22Rv1 (cell line): ENCODE data around the gene TENT5C.

Source experiments
- ZFX ChIP-seq: fragments of 450-650 bp; IDR thresholded peaks from 2 replicates; pipeline ENCODE4 v1.6.1; 2017; ENCODE audit warnings: antibody characterized with exemption, borderline replicate concordance
- TF ChIP-seq, protein P1 (sequence below): fragments of 450-650 bp; IDR thresholded peaks from 2 replicates; pipeline ENCODE4 v1.5.1; 2017; ENCODE audit warnings: mild to moderate bottlenecking

DNA sequence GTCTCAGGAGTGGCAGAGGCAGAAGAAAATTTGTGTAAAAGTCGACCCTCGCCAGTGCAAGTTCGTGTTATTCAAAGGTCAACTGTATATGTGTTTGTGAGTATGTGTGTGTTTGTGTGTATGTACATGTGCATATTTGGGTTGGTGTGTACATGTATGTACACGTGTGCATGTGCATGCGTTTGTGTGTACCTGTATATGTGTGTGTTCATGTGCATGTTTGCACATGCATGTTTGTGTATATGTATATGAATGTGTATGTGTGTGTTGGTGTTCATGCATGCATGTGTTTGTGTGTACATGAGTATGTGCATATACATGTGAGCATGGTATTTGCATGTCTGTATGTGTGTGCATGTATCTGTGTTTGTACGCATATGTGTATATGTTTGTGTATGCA, 21.7 kb upstream of the TENT5C start:
- TF ChIP-seq, protein P1, sequence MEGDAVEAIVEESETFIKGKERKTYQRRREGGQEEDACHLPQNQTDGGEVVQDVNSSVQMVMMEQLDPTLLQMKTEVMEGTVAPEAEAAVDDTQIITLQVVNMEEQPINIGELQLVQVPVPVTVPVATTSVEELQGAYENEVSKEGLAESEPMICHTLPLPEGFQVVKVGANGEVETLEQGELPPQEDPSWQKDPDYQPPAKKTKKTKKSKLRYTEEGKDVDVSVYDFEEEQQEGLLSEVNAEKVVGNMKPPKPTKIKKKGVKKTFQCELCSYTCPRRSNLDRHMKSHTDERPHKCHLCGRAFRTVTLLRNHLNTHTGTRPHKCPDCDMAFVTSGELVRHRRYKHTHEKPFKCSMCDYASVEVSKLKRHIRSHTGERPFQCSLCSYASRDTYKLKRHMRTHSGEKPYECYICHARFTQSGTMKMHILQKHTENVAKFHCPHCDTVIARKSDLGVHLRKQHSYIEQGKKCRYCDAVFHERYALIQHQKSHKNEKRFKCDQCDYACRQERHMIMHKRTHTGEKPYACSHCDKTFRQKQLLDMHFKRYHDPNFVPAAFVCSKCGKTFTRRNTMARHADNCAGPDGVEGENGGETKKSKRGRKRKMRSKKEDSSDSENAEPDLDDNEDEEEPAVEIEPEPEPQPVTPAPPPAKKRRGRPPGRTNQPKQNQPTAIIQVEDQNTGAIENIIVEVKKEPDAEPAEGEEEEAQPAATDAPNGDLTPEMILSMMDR, result no peak
- TF ChIP-seq ZFX, result no peak
